ENCODE results near the gene FCRLB. TPM values are rescaled to one million over a fixed set of nuclear protein-coding genes. Genes with fewer than 3 reads are reported as not detected.

The FCRLB gene
- total RNA-seq, 1 experiment from 2014 or later = 0.41 TPM

- no peak for TF ChIP-seq TCF7L2 (IDR thresholded peaks at IDR 0.05; ENCODE audit: low read depth, low read length)
Observed at GRCh38 chr1:161733526-161733925, 12.2 kb downstream of the FCRLB start (continued).

- no peak overlapping the region for H3K4me3 ChIP-seq (ENCODE audit: low read depth in 2 of 2, low read length in 2 of 2)
- intact Hi-C loops (cut with micrococcal nuclease; ENCODE audit: unreplicated experiment) (loop anchor here (10.0 kb wide), 1 partner anchor 171 kb away; no protein-coding TSS in a partner anchor), in situ Hi-C loops (cut with HindIII; ENCODE audit: low pct_unique_long_range_greater_than_20kb, low sequenced_read_pairs) (loop anchor here (25.0 kb wide), 1 partner anchor 199 kb away; the partner anchor contains the start of gene FCGR3A)
- ATAC-seq (no peak), DNase-seq (ENCODE audit: low read depth, low spot score) (no peak)
- H3K9me3 ChIP-seq (ENCODE audit: control insufficient read depth, insufficient read depth, low read depth, low read length) = no peaks in the 10 kb centered on the region
- no peaks in the 10 kb centered on the region for H3K36me3 ChIP-seq (ENCODE audit: control insufficient read depth, insufficient read depth, low read length)
- no peak for TF ChIP-seq TCF7L2 (IDR thresholded peaks at IDR 0.05; ENCODE audit: low read depth, low read length)
- no peak for TF ChIP-seq CTCF (IDR thresholded peaks at IDR 0.05)
- no peak for TF ChIP-seq SIN3A (IDR thresholded peaks at IDR 0.05; ENCODE audit: borderline replicate concordance, insufficient read depth, low read depth, low read length)
- TF ChIP-seq POLR2AphosphoS5 (IDR thresholded peaks at IDR 0.05; ENCODE audit: low read depth, low read length) = no peak
- TF ChIP-seq REST (IDR thresholded peaks at IDR 0.05; ENCODE audit: insufficient read depth in 1 of 2, low read depth in 2 of 2, low read length in 1 of 2) = no peak
- H3K4me1 ChIP-seq (ENCODE audit: control insufficient read depth, insufficient read depth, low read length) = no peaks in the 10 kb centered on the region
- CTCF ChIA-PET = no interaction called here
- no TSS peak for BruUV-seq (replicated peaks)
- POLR2A ChIA-PET = no interaction called here
- no peak overlapping the region for H3K27ac ChIP-seq (ENCODE audit: low read length)
- no peaks in the 10 kb centered on the region for H3K27me3 ChIP-seq (ENCODE audit: control insufficient read depth, insufficient read depth, low read length)
Observed at GRCh38 chr1:161735837-161736236, 14.5 kb downstream of the FCRLB start.

GRCh38 chr1:161736335-161736969 is 15.1 kb downstream of the FCRLB start:
- Histone ChIP-seq H3K4me3 (ENCODE audit: low read depth in 2 of 2, low read length in 2 of 2) (no peak overlapping the region), H3K27ac (ENCODE audit: low read length) (no peak overlapping the region), H3K9me3 (ENCODE audit: control insufficient read depth, insufficient read depth, low read depth, low read length) (no peaks in the 10 kb centered on the region), H3K27me3 (ENCODE audit: control insufficient read depth, insufficient read depth, low read length) (no peaks in the 10 kb centered on the region), H3K36me3 (ENCODE audit: control insufficient read depth, insufficient read depth, low read length) (no peaks in the 10 kb centered on the region), H3K4me1 (ENCODE audit: control insufficient read depth, insufficient read depth, low read length) (no peaks in the 10 kb centered on the region)
- intact Hi-C loops (cut with micrococcal nuclease; ENCODE audit: unreplicated experiment) = loop anchor here (10.0 kb wide), 1 partner anchor 172 kb away; no protein-coding TSS in a partner anchor
- in situ Hi-C loops (cut with HindIII; ENCODE audit: low pct_unique_long_range_greater_than_20kb, low sequenced_read_pairs) = loop anchor here (25.0 kb wide), 1 partner anchor 199 kb away; the partner anchor contains the start of gene FCGR3A
- BruUV-seq (replicated peaks) = no TSS peak
- ChIA-PET POLR2A (no interaction called here), CTCF (interaction anchor here (2.3 kb wide), 1 partner anchor 10 kb away, joined by 9 read pairs; no protein-coding TSS in a partner anchor)
- DNase-seq (ENCODE audit: low read depth, low spot score) (no peak), ATAC-seq (peak; percentile 31; the same call in 1 of the 2 replicates)
- no peak for TF ChIP-seq TCF7L2 (IDR thresholded peaks at IDR 0.05; ENCODE audit: low read depth, low read length)
- no peak for TF ChIP-seq SIN3A (IDR thresholded peaks at IDR 0.05; ENCODE audit: borderline replicate concordance, insufficient read depth, low read depth, low read length)
- no peak for TF ChIP-seq CTCF (IDR thresholded peaks at IDR 0.05)
- TF ChIP-seq REST (IDR thresholded peaks at IDR 0.05; ENCODE audit: insufficient read depth in 1 of 2, low read depth in 2 of 2, low read length in 1 of 2) = no peak
- no peak for TF ChIP-seq POLR2AphosphoS5 (IDR thresholded peaks at IDR 0.05; ENCODE audit: low read depth, low read length)

Data from Panc1 (cell line).